GM18502 (cell line): ENCODE measurements around the gene PTPN18.
A peak's percentile ranks its signal among the peaks of the same experiment; 100 is the strongest.
"Not testable (repeated sequence)": the region's sequence is repeated elsewhere in the genome, so short reads cannot be mapped to it uniquely, and the experiment has no call there.

Source experiments
- ATAC-seq: cut with Tn5 transposase; IDR thresholded peaks from one replicate; pipeline ENCODE4 v1.9.1; 2021; ENCODE audit warnings: mild to moderate bottlenecking; ENCODE audit not compliant: unreplicated experiment, poor library complexity

PTPN18 gene

DNA sequence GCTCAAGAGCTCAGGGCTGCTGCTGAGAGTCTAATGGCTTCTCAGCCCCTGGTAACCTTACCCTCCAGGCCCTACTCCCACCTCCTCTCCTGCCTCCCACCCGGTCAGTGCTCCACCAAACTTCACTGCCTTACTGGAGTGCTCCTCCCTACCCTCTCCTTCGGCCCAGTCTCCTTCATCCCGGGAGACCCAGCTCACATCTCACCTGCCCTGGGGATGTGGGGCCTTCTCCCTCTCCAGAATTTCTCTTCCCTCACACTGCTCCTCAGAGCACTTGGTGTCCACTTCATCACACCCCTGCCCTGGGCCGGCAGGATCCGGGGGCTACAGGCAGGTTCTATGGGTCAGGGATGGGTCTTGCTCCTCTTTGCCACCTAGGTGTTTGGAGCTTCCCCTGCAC is 21.6 kb downstream of the PTPN18 start:
- no peak for ATAC-seq

DNA sequence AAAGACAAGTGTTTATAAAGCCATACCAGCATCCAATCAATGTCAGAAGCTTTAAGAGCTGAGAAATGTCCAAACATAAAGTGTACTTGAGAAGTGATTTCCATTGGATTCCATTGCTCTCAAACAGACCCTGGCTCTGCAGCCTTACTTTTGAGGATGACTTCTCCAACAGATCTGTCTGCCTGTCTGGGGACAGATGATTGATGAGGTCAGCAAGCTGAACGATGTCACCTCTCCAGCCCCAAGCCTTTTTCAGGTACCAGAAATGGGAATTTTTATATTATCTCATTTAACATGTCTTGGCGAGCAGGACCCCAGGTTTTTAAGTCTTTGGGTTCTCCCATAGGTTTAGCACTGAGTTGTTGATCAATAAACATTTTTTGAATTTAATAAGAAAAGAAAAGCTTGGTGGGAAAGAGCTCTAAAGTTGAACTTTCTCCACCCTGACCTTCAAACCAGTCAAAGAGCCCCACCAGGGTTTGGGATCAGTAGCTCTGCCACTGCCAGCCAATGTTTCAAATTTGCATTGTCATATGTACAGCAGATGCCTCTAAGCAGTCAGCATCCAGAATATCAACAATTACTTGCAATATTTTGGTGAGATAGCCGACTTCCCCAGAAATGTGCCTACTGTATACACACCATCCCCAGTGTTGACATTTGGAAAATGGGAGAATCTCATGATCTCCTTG is 22.5 kb downstream of the PTPN18 start:
- no peak for ATAC-seq

DNA sequence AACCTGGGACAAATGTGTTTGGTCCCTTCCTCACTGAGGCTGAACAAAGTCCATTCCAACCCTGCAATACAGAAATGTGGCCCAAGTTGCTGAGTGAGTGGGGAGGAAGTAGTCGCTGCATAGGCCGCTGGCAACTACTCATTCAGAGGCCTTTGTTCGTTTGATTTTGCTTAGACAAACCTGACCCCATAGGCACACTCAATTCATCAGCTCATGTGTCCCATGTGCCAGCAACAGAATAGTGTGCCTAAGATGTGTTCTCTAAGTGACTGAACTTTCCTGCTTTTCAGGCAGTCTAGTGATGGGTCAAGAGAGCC is 23.0 kb downstream of the PTPN18 start:
- ATAC-seq, result no peak

DNA sequence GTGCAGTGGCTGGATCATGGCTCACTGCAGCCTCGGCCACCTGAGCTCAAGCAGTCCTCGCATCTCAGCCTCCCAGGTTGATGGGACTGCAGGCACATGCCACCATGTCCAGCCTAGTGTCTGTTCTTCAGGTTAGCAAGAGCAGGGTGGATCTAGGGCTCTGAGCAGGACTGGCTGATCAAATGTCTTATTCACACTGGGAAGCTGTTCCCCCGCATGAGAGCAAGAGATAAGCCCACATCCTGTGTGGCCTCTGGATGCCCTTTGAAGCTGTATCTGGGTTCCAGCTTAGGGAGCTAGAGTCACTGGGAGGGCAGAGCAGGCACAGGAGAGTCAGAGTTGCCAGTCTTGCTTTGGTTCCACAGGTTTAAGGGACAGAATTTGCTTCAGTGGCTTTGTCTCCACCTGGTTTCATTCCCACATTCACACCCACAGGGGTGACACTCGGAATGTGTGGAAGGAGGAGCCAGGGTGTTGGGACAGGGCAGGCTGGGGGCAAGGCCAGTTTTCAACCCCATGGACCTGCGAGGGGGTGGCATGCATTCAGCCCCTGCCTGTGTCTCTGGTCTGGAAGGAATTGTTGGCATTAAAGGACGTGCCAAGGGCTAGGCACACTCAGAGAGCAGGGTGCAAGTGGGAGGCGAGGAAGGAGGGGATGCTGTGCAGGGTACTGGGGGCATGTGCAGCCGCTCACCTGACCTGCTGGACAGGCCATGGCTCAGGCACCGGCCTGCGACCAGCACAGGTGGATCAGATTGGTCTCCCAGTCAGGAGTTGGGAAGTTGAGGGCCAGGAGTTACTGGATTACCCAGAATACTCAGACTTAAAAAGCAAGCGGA is 24.5 kb downstream of the PTPN18 start:
- no peak for ATAC-seq

DNA sequence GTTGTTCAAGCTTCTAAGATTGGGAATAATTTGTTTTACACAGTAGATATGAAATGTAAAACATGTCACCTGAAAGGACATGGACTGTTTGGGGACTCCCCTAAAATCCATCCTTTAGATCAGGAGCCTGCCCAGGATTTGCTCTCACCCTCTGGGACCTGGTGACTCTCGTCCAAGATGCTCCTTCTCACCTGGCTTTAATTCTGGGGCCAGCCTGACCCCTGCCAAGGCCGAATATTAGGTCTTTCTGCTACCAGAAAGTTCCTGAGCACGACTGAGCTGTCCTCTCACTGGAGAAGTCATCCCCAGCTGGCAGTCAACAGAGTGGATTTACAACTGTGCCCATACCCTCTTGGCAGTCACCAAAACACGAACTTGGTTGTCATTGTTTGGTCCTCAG is 25.3 kb downstream of the PTPN18 start:
- ATAC-seq, result no peak

DNA sequence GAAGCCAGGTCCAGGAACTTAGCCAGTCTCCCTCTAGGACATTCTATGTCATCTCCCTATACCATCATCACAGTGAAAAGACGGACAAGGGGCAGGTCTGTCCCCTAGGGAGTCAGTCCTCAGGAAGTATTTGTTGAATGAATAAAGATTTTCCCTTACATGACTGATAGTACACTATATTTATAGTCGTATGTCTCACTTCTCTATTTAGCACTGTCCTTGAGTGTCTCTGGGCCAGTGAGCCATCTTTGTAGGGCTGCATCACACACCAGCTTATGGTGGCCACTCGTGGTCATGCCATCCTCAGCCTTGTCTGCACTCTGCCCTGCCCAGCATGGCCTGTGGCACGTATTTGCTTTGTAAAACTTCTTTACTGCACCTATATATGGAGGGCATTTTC is 25.8 kb downstream of the PTPN18 start:
- ATAC-seq, result no peak

DNA sequence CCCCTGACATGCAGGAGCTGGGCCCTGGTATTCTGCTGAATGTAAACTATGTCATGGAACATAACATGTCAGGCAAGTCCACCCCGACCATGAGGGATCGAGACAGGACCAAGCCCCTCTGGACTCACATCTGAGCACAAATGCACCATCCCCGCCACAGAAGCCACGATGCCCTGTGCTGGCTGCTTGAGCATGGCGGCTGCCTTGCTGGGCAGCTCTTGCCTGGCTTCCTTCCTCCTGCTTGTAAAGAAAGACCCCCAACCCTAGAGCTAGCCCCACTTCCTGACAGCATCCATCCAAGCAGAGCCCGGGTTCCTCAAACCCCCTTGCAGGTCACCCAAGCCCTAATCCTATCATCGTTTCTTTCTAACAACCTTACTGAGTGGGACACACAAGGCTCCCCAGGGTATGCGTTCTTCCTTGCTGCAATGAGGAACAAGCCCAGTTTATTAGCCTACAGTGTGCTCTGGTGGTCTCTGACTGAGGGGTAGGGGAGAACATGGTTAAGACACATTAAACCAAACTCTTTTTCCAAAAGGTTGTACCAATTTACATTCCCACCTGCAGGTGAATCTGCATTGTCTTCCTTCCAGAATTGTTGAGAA is 26.6 kb downstream of the PTPN18 start:
- no peak for ATAC-seq

DNA sequence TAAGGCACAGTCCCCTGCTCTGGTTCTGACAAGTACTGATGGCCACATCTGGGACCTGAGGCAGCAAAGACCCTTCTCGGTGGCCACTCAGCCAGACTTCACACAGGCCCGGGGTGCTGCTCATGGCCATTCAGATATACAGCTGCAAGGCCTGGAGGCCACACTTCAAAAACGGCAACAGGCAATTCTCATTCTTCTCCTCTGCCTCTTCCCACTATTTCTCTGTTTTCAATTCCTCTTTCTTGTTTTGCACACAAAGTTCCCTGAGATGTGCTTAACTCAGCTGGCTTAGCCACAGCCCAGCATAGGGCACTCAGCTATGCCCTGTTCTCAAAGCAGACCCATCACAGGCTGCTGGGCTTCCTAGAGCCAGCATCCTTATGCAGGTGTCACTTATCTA is 29.9 kb downstream of the PTPN18 start:
- ATAC-seq, result peak; percentile 59

DNA sequence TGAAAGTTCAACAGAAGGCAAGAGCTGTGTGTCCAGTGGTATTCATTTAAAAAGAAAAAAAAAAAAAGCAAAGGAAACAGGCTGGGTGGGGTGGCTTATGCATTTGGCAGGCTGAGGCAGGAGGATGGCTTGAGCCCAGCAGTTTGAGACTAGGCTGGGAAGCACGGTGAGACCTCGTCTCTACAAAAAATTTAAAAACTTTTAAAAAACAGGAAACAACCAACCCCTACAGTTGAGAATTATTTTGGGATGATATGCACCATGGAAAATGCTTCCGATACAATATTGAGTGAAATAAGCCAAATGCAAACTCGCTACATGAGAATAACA is 31.2 kb downstream of the PTPN18 start:
- ATAC-seq, result no peak

DNA sequence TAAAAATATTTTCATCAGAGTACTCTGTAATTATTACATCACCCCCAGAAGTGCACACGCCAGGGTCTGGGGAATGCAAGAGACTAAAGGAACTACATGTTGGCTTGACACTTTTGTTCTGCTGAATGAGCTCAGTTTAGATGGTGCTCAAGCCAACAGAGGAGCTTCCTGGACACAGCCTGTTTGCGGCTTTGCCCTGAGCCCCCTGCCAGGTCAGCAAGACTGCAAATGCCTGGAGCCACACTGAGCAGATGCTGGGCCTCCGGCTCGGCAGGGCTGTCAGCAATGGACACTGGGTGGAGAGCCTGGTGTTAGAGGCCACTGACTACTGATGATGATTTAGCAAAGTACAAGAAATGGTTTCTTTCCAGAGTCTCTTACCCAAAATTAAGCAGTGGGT is 31.9 kb downstream of the PTPN18 start:
- ATAC-seq, result no peak

DNA sequence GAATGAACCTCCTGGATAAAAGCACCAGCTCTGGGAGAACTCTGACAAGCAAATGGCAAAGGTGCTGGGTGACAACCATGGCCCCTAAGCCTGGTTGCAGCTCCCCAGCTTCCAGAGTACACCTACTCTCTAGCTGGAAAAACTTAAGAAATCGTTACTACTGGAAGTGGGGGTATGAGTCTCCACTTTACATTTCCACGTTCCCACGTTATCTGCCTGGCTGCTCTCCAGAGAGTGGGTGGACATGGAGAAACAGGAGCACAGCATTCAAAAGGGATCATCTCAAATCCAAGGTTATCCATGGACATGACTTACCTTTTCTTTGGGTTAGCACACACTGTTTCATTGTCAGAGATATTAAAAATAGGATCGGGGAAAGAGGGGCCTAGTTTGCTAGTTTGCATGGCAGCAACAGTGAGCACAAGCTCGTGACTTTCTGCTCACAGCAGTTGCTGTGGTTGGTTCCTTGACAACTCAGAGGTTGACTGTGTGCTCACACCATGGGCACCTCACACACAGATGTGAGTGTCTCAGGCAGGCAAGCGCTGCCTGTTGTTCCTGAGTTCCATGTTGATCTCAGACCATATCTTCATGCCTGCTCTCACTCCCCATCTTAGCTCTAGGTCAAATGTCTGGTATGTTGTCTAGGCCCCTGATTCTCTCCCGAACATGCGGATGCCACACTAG is 32.5 kb downstream of the PTPN18 start:
- no peak for ATAC-seq

DNA sequence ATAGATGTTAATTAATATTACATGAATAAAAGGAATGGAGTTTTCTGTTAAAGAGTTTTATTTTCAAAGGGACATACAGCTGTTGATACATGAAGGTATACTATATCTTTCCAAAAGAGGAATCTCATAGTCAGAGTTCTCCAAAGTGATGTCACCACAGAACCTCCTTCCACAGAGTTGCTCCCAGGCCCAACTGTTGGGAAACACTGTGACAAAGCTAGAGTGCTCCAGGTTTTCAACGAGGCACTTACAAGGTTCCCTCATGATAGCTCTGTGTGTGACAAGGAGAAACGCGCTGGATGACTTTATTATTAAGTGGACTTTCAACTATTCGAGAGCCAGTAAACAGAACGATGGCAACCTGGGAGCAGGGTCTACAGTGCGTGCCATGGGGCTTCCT is 33.5 kb downstream of the PTPN18 start:
- no peak for ATAC-seq

DNA sequence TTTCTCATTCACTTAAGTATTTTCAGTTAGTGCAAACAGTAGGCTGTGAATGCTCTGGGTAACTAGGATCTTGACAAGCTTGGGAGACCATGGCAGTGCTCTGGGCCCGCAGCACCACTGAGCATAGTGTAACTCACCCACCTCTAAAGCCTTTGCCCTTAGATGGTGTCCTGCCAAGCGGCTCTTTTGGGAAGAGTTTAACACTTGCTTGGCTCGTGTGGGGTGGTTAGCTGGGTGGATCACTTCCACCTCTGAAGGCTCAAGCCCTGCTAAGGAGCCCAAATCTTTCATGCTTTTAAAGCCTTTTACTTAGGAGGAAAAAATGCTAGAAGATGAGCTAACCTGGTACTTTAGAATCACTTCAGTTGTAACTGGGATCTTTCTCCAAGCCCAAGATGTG is 33.9 kb downstream of the PTPN18 start:
- ATAC-seq, result no peak

DNA sequence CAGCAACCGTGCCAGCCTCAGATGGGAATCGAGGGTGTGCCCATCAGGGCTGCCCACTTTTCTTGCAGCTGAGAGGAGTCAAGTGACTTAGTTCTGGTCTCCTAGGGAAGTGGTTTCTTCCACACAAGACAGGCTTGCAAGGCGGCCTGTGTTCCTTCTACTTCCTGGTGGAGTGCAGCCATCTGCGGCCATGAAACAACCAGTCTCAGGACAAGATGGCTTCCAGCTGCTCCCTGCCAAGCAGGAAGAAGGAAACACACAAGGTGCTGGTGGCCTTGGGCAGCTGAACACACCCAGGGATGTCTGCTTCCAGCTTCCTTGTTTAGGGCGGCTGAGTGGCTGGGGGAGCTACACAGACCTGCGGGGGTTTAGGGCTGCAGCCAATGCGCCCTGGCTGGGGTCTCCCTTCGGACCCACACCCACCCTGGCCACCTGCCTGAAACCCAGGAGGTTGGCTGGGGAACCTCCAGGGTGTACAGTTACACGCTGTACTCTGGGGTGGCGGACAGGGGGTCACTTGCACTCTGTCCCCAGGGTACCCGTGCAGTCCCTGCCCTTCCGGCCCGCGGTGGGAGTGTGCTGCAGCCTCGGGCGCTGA is 34.7 kb downstream of the PTPN18 start:
- no peak for ATAC-seq

DNA sequence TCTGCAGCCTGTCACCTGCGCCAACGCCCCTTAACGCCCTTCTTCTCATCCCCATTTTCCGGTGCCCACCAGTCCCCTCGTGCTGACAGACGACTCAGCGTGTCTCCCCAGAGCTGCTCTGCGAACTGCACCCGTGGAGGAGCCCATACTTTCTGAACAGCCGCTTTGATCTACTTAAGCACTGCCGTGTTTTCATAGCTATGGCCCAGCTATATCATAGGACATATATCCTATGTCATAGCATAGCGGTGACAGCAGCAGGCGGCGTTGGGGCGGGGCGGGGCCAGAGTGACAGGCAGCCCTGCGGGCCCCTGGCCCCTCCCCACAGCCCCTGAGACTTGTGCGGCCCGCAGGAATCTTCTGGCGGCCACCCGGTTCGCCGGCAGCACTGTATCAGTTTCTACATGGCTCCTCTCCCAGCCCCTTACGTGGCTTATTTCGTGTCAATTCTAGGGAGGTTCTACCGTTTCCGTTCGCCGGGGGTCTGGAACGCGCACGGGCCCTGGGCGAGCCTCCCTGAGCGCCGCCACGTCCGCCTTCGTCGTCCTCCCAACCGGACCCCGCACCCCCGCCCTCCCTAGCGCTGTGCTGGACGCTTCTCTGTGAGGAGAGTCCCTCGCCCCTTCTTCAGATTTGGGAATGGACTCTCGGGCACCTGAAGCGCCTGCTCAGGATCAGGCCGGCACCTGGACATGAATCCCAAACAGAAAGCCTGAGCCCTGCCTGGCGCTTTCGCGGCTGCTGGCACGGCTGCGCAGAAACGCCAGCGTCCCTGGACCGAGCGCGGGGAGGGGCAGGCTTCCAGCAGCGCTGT is 35.4 kb downstream of the PTPN18 start:
- ATAC-seq, result peak; percentile 97

DNA sequence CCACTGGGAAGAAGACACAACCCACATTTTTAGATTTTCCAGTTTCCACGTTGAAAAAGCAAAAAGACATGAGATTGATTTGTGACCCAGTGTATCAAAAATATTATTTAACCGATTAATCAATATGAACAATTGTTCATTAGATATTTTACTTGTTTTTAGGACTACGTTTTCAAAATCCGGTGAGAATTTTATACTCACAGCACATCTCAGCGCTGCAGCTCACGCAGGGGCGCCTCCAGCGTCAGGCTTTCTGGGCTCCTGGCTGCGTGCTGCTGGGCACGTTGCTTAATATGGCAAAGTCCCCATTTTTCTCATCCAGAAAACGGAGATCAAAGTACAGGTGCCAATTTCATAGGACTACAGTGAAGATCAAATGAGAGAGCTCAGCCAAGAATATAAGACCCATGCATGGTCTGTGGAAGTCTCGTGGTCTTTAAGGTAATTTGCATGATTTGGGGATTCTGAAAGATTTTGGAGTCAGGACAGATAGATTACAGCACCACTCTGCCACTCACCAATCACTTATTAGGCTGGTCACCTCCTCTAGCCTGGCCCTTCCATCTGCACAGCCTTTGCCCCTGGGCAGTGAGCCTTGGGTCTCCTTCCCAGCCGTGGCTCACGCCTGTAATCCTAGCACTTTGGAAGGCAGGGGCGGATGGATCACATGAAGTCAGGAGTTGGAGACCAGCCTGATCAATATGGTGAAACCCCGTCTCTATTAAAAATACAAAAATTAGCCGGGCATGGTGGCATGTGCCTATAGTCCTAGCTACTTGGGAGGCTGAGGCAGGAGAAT is 36.2 kb downstream of the PTPN18 start:
- no peak for ATAC-seq

DNA sequence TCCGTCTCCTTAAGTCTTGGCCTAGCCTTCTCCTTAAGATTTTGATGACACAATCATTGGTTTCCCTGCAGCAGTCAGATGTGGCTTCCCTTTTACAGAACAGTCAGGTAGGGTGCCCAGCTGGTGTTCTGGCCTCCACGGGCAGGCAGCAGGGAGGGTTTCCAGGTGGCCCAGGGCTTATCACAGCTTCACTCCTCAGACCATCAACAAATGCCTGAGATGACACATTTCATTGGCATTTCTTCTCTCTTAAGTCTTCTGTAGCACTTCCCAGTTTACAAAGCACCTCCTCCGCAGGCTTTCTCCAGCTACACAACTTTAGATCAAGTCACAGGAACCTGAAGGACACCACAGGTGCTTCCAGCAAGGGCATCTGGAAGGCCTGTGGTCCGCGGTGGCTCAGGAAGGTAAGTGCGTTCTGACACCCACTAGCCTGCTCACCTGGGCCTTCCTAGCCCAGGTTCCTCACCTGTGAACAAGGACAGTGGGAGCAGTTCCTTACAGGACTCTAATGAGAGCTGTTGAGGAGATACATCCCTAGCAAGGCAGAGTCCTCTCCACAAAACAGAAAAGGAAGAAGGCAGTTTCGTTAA is 37.6 kb downstream of the PTPN18 start:
- no peak for ATAC-seq

DNA sequence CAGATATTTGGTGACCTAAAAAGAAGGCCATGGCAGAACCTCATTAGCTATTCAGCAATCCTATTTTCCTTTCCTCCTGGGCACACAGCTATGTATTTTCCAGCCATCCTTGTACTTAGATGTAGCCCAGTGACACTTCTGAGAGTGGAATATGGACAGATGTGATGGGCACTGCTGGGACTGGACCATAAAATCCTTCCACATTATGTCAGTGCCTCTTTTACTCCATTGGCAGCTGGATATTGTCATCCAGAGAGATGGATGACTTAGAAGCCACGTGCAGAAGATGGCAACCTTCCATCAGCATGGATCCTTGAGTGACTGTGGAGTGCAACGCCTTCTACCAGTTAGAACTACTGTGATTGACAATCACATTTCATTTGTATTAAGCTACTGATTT is 50.4 kb downstream of the PTPN18 start:
- ATAC-seq, result not testable (repeated sequence)

DNA sequence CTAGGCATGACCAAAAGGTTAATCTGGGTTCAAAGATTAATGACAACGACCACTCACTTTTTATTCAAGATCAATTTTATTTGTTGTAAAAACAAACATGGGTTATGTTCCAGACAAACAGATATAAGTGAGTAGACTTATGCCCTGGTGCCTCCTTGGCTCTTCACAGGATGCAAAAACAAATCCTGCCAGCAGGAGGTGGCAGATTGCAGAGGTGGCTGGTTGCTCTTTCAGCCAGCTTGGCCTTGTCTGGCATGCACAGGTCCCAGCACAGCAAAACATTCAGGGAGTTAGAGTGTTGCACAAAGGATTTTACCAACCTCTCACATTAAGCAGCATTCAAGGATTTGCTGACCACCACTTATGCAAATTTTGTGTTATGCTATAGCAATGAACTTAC is 60.8 kb downstream of the PTPN18 start:
- not testable (repeated sequence) for ATAC-seq
